GM19238 (cell line): ENCODE results near the gene PANK1.

Experiments used
- DNase-seq: peaks from one replicate; pipeline ENCODE4 v3.0.0; 2011; ENCODE audit warnings: low spot score; ENCODE audit not compliant: insufficient read length

Gene PANK1

GRCh38 chr10:89644967-89645741 lies at the start of gene PANK1:
PANK1 (minus strand) TSS chr10:89645242; CDS start chr10:89644891, 351 bp downstream.
- peak; percentile 51 for DNase-seq

GRCh38 chr10:89693176-89693575 lies 48.1 kb upstream of the PANK1 start:
- DNase-seq, result no peak

GRCh38 chr10:89692416-89692815 lies 47.4 kb upstream of the PANK1 start:
- DNase-seq, result no peak

- no peak for DNase-seq
Measured at GRCh38 chr10:89690027-89690426, 45.0 kb upstream of the PANK1 start.

- no peak for DNase-seq
Measured at GRCh38 chr10:89685936-89686335, 40.9 kb upstream of the PANK1 start.

- DNase-seq, result no peak
Measured at GRCh38 chr10:89684604-89685003, 39.6 kb upstream of the PANK1 start.

- DNase-seq, result no peak
Measured at GRCh38 chr10:89683883-89684282, 38.8 kb upstream of the PANK1 start.

- no peak for DNase-seq
Measured at GRCh38 chr10:89679986-89680385, 34.9 kb upstream of the PANK1 start.

GRCh38 chr10:89677341-89677740 lies 32.3 kb upstream of the PANK1 start:
- no peak for DNase-seq

- no peak for DNase-seq
Measured at GRCh38 chr10:89670926-89671325, 25.9 kb upstream of the PANK1 start.

- no peak for DNase-seq
Measured at GRCh38 chr10:89669985-89670384, 24.9 kb upstream of the PANK1 start.

GRCh38 chr10:89668386-89669071 lies 23.5 kb upstream of the PANK1 start:
- DNase-seq, result no peak

- DNase-seq, result no peak
Measured at GRCh38 chr10:89666138-89666537, 21.1 kb upstream of the PANK1 start.

- no peak for DNase-seq
Measured at GRCh38 chr10:89665302-89665701, 20.3 kb upstream of the PANK1 start.

GRCh38 chr10:89664203-89664602 lies 19.2 kb upstream of the PANK1 start:
- no peak for DNase-seq

GRCh38 chr10:89663144-89663543 lies 18.1 kb upstream of the PANK1 start:
- no peak for DNase-seq

- no peak for DNase-seq
Measured at GRCh38 chr10:89662596-89662995, 17.6 kb upstream of the PANK1 start.

GRCh38 chr10:89659143-89660131 lies 14.4 kb upstream of the PANK1 start:
- no peak for DNase-seq

GRCh38 chr10:89657302-89657701 lies 12.3 kb upstream of the PANK1 start:
- no peak for DNase-seq

GRCh38 chr10:89655722-89656121 lies 10.7 kb upstream of the PANK1 start:
- no peak for DNase-seq

GRCh38 chr10:89653410-89653869 lies 8.4 kb upstream of the PANK1 start:
- DNase-seq, result peak; percentile 4
